A172 (cell line): ENCODE measurements around the gene SLC5A10. TPM values are rescaled to one million over a fixed set of nuclear protein-coding genes. Genes with fewer than 3 reads are reported as not detected.
"Not testable (repeated sequence)": the region's sequence is repeated elsewhere in the genome, so short reads cannot be mapped to it uniquely, and the experiment has no call there.

Experiments
- DNase-seq: peaks from one replicate; pipeline ENCODE4 v3.0.0-alpha.2; 2015; ENCODE audit warnings: low spot score
- total RNA-seq: library from RNA; depleted of rRNA; stranded (reverse); fragments of >200 nt; shearing (Covaris generic); gene quantifications from 2 replicates; pipeline ENCODE4 v1.2.3, GENCODE V29; 2014

SLC5A10 gene
- total RNA-seq, 1 experiment from 2014 or later = not detected

DNA sequence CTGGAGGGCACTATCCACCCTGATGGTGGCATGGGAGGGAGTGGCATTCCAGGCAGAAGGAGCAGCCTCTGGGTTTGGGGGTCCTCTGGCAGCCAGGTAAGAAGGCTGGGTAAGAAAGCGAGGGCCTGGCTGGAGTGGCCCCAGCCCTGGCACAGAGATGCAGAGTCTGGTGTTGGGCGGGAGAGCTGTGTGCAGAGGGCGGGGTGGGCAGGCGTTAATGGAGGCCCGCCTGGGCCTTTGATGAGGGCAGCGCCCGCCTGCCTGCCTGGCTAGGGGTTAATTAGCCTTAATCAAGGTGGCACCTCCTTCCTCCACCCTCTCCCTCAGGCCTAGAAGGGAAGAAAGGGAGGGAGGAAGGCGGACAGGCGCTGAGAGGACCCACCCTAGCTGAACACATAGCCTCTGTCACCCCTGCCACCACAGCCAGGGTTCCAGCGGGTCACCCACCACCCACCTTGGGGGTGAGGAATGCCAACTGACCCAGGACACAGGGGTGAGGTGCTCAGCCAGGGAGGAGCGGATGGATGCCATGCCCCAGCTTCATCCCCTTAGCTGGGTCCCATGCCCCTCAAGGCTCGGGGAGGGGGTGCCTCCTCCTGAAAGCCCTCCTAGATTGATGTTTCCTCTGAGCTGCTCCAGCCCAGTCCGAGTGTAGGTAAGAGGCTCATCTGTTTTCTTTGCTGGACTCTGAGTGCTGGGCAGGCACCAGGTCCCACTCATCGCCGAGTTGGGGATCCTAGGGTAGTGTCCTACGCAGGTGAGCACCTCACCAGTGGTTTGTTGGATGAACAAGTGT is 66.0 kb downstream of the SLC5A10 start:
- no peak for DNase-seq

GRCh38 chr17:19018600-19018950 is 66.6 kb downstream of the SLC5A10 start:
- no peak for DNase-seq

- no peak for DNase-seq
Observed at GRCh38 chr17:19019041-19019941, 67.3 kb downstream of the SLC5A10 start.

- DNase-seq = no peak
Observed at GRCh38 chr17:19020016-19020415, 68.1 kb downstream of the SLC5A10 start.

- DNase-seq = not testable (repeated sequence)
Observed at GRCh38 chr17:19021011-19021621, 69.2 kb downstream of the SLC5A10 start.

DNA sequence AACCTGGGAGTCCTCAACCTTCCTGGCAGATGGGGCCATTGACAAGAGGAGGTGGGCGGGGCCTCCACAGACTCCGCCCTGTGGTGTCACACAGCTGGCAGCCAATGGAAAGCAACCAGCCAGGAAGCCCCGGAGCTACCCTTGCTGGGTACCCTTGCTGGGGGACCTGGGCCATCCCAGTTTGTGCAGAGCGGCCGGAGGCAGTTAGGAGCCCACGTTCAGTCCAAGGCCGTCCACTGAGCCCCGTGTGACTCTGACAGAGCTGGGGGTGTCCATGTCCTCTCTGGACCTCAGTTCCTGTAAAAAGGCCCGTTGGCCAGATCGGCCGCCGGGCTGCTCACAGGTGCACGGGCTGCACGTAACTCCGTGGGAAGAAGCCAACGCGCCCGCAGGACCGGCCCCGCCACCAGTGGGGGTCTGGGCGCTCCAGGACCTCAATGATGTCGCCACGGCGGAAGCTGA is 69.7 kb downstream of the SLC5A10 start:
- DNase-seq = no peak

DNA sequence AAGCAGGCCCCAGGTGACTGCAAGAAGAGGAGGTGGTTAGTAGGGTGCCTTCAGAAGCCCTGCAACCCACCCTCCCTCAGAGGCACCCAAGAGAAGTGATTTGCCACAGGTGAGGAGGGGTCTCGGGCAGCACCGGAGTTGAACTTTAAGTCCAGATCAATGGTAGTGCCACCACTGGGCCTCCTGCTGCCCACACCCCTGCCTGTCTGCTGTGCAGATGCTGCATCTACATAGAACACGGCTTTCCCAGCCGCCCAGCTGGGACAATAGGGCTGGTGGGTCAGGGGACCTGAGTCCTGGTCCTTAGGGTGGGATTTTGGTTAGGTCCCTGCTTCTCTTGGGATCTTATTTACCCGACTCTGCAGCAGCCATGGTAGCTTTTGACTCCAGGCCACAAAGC is 70.2 kb downstream of the SLC5A10 start:
- no peak for DNase-seq

GRCh38 chr17:19022747-19023146 is 70.8 kb downstream of the SLC5A10 start:
- DNase-seq = no peak

GRCh38 chr17:19023209-19023999 is 71.4 kb downstream of the SLC5A10 start:
- DNase-seq = no peak

DNA sequence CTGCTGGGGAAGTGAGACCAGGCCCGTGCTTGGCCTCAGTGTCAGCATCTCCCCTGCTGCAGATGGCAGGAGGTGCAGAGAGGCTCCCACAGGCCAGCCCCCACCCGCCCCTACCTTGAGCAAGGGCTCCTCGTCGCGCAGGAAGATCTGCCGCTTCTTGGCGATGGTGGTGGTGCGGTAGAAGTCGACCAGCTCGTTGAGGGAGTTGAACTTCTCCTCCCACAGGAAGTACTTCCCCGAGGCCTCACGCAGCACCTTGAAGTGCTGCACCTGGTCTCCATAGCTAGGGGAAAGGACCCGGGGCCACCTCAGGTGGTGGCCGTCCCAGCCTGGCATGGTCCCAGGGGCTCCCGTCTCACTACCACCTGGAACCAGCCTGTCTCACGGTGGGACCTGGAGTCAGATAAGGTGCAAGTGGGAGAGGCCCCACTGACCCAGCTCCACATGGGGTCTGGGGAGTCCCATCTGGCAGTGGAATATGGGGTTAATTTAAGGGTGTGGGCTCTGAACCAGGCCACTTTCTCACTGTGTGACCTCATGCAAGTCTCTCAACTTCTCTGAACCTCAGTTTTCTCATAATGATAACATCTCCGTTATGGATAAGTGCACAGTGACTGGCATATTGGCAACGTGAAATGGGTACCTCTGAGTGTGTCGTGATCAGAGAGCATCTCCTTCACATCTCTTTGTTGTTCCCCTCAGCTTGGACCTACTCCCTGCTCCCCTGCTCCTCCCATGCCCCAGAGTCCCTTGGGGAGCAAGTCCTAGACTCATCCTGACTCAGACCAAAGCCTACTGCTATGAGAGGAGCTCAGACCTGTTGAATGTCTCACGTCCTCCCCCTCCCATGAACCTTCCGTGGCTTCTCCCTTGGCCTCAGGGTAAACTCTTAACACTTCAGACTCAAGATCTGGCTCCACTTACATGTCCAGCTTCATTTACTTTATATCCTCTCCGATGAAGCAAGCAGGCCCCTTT is 72.4 kb downstream of the SLC5A10 start:
- DNase-seq = no peak

GRCh38 chr17:19028671-19029070 is 76.7 kb downstream of the SLC5A10 start:
- DNase-seq = not testable (repeated sequence)

GRCh38 chr17:19029740-19030139 is 77.8 kb downstream of the SLC5A10 start:
- DNase-seq = not testable (repeated sequence)

- DNase-seq = not testable (repeated sequence)
Observed at GRCh38 chr17:19030771-19031449, 78.9 kb downstream of the SLC5A10 start.

DNA sequence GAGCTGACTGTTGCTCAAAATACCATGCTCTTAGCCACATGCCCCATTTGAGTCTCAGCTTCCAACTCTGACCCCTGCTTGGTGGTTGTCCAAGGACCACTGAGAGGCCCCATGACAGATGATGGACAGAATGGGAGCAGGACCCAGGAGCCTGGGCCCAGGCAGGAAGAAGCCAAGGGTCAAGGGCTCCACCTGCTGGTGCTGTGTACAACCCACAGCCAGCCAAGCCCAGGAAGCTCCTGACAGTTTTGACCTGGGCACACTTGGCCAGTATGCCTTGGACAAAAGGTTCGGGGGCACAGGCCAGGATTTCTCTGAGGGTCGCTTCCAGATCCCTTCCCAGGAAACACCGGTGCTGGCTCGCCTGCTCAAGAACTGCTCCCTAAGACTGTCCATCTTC is 79.8 kb downstream of the SLC5A10 start:
- not testable (repeated sequence) for DNase-seq

GRCh38 chr17:19032377-19032988 is 80.5 kb downstream of the SLC5A10 start:
- not testable (repeated sequence) for DNase-seq

- not testable (repeated sequence) for DNase-seq
Observed at GRCh38 chr17:19036186-19036585, 84.2 kb downstream of the SLC5A10 start.

DNA sequence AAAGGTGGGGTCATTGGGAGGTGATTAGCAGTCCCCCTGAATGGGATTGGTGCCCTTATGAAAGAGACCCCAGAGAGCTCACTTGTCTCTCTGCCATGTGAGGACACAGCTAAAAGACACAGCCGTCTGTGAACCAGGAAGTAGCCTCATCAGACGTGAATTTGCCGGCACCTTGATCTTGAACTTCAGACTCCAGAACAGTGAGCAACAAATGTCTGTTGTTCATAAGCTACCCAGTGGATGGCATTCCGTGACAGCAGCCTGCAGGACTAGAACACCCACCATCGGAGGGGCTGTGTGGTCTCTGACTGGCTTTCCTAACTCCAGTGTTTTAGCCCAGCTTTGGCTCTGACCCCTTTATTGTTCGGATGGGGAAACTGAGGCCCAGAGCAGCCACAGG is 85.6 kb downstream of the SLC5A10 start:
- not testable (repeated sequence) for DNase-seq

GRCh38 chr17:19038007-19038406 is 86.0 kb downstream of the SLC5A10 start:
- DNase-seq = not testable (repeated sequence)

- DNase-seq = not testable (repeated sequence)
Observed at GRCh38 chr17:19038730-19039129, 86.8 kb downstream of the SLC5A10 start.
